HepG2 (cell line): ENCODE results near the gene HLF. TPM values are rescaled to one million over a fixed set of nuclear protein-coding genes. Genes with fewer than 3 reads are reported as not detected.

Experiments used
- ASH2L ChIP-seq: fragments of 300-600, 200-600 bp; sonication (generic); IDR thresholded peaks from 2 replicates; pipeline ENCODE4 v1.7.0; 2017; ENCODE audit warnings: low read depth, mild to moderate bottlenecking, moderate library complexity, mixed read lengths, low read length; ENCODE audit not compliant: insufficient read length
- DPF2 ChIP-seq: sonication (generic); formaldehyde crosslinking; IDR thresholded peaks from 2 replicates; pipeline ENCODE4 v1.4.0; 2020; ENCODE audit warnings: mild to moderate bottlenecking, low read depth, missing genetic modification reagents, borderline replicate concordance
- ELF3 ChIP-seq: IDR thresholded peaks from 2 replicates; pipeline ENCODE4 v1.6.1; 2016; ENCODE audit warnings: missing genetic modification reagents, missing compliant biosample characterization
- FLYWCH1 ChIP-seq: sonication (generic); formaldehyde crosslinking; IDR thresholded peaks from 2 replicates; pipeline ENCODE4 v1.8.1; 2023; ENCODE audit warnings: mild to moderate bottlenecking, missing genetic modification reagents
- FOXO1 ChIP-seq: sonication (generic); formaldehyde crosslinking; IDR thresholded peaks from 2 replicates; pipeline ENCODE4 v1.4.0; 2020; ENCODE audit warnings: missing genetic modification reagents
- FOXP1 ChIP-seq, 2 experiments: fragments of 450-650 bp in 1 of 2; IDR thresholded peaks; 2 replicates each; pipeline ENCODE4 v1.6.1; 2017 to 2018; ENCODE audit warnings: antibody characterized with exemption in 1 of 2
- KDM3A ChIP-seq: IDR thresholded peaks from 2 replicates; pipeline ENCODE4 v1.6.1; 2018; ENCODE audit warnings: low read depth, missing compliant biosample characterization
- KLF6 ChIP-seq: IDR thresholded peaks from 2 replicates; pipeline ENCODE4 v1.8.0; 2016; ENCODE audit warnings: missing biosample characterization, missing genetic modification reagents
- LCORL ChIP-seq, 2 experiments: fragments of 450-650 bp in 1 of 2; sonication (generic) in 1 of 2; formaldehyde crosslinking in 1 of 2; IDR thresholded peaks; 2 replicates each; pipeline versions ENCODE4 v1.5.0 to v1.6.1; 2017 to 2020; ENCODE audit warnings: antibody characterized with exemption in 1 of 2, missing genetic modification reagents in 1 of 2
- MXI1 ChIP-seq: IDR thresholded peaks from 3 replicates; pipeline ENCODE4 v1.6.1; 2012; ENCODE audit warnings: low read depth, low read length, inconsistent platforms, borderline replicate concordance
- NFE2 ChIP-seq: sonication (generic); formaldehyde crosslinking; IDR thresholded peaks from 2 replicates; pipeline ENCODE4 v1.4.0; 2020; ENCODE audit warnings: missing genetic modification reagents
- NR2F1 ChIP-seq, 2 experiments: fragments of 450-650 bp in 1 of 2; formaldehyde crosslinking in 1 of 2; IDR thresholded peaks; 2 replicates each; pipeline versions ENCODE4 v1.5.0 to v1.6.1; 2016 to 2020; ENCODE audit warnings: mild to moderate bottlenecking in 1 of 2, missing compliant biosample characterization in 1 of 2, missing genetic modification reagents in 1 of 2, moderate library complexity in 1 of 2
- RFXAP ChIP-seq: sonication (generic); formaldehyde crosslinking; IDR thresholded peaks from 2 replicates; pipeline ENCODE4 v1.4.0; 2020; ENCODE audit warnings: missing genetic modification reagents, borderline replicate concordance
- SPEN ChIP-seq: sonication (generic); formaldehyde crosslinking; IDR thresholded peaks from 2 replicates; pipeline ENCODE4 v1.5.1; 2020; ENCODE audit warnings: low read depth, mild to moderate bottlenecking, missing genetic modification reagents
- STAT6 ChIP-seq: sonication (generic); formaldehyde crosslinking; IDR thresholded peaks from 2 replicates; pipeline ENCODE4 v1.4.0; 2020; ENCODE audit warnings: missing genetic modification reagents, mild to moderate bottlenecking, borderline replicate concordance
- XBP1 ChIP-seq: sonication (generic); formaldehyde crosslinking; IDR thresholded peaks from 2 replicates; pipeline ENCODE4 v1.5.0; 2020; ENCODE audit warnings: missing genetic modification reagents
- ZNF362 ChIP-seq: sonication (generic); formaldehyde crosslinking; IDR thresholded peaks from 2 replicates; pipeline ENCODE4 v1.4.0; 2020; ENCODE audit warnings: missing genetic modification reagents, mild to moderate bottlenecking, borderline replicate concordance
- ZNF691 ChIP-seq: sonication (generic); formaldehyde crosslinking; IDR thresholded peaks from 2 replicates; pipeline ENCODE4 v1.4.0; 2020; ENCODE audit warnings: missing genetic modification reagents, low read depth, mild to moderate bottlenecking, borderline replicate concordance
- ZNF770 ChIP-seq: sonication (generic); formaldehyde crosslinking; IDR thresholded peaks from 2 replicates; pipeline ENCODE4 v1.5.0; 2020; ENCODE audit warnings: mild to moderate bottlenecking, missing genetic modification reagents
- ZNF777 ChIP-seq: sonication (generic); formaldehyde crosslinking; IDR thresholded peaks from 2 replicates; pipeline ENCODE4 v1.4.0; 2020; ENCODE audit warnings: missing genetic modification reagents
- ZNF878 ChIP-seq: sonication (generic); formaldehyde crosslinking; IDR thresholded peaks from 2 replicates; pipeline ENCODE4 v1.8.1; 2023; ENCODE audit warnings: mild to moderate bottlenecking, missing genetic modification reagents, moderate library complexity
- polyA plus RNA-seq, 8 experiments: library from polyadenylated mRNA; depleted of rRNA in 3 of 8; stranded (reverse) in 7 of 8; unstranded in 1 of 8; fragments of >200 nt; fragmentation: Illumina TruSeq in 4 of 8; extraction: Trizol in 4 of 8; gene quantifications; 2 replicates each; pipeline versions ENCODE4 v1.2.1 to v1.2.3, GENCODE V29; 2011 to 2016; ENCODE audit warnings: low read depth in 4 of 8, missing spikeins in 1 of 8, mixed read lengths in 1 of 8; ENCODE audit not compliant: insufficient read depth in 1 of 8
- total RNA-seq, 5 experiments: library from RNA; depleted of rRNA; stranded (reverse); fragments of >200 nt; fragmentation: Illumina TruSeq; extraction: Trizol; gene quantifications; 2 replicates each; pipeline ENCODE4 v1.2.3, GENCODE V29; 2016; ENCODE audit warnings: low read depth in 1 of 5

Gene HLF
- total and polyA plus RNA-seq, 2 of the 13 experiments (the other 11 are each of a cell fraction or from before 2014, with no cell fraction given), result 202 to 346 TPM

GRCh38 chr17:55286681-55287589 is 22.2 kb downstream of the HLF start (continued):
- TF ChIP-seq ZNF362, result peak; percentile 60; the same call in 1 of the 2 replicates
- 0 out of 2 replicates have a peak, but pooled peaks have one; percentile 56 for TF ChIP-seq KLF6
- TF ChIP-seq FOXP1 (IDR thresholded peaks at IDR 0.05), result peak; percentile 77
- peak; percentile 98 for TF ChIP-seq FOXP1 (CRISPR knock-in tag; IDR thresholded peaks at IDR 0.05)
- TF ChIP-seq ZNF770 (CRISPR knock-in tag), result peak; percentile 56
- 0 out of 2 replicates have a peak, but pooled peaks have one; percentile 24 for TF ChIP-seq ZNF878 (CRISPR knock-in tag)
- peak; percentile 97 for TF ChIP-seq FOXO1 (CRISPR knock-in tag)
- TF ChIP-seq NFE2 (CRISPR knock-in tag), result no peak
- TF ChIP-seq STAT6 (CRISPR knock-in tag), result no peak
- TF ChIP-seq RFXAP (CRISPR knock-in tag), result peak; percentile 79; the same call in 1 of the 2 replicates
- TF ChIP-seq SPEN (CRISPR knock-in tag), result peak; percentile 36; the same call in 1 of the 2 replicates
- TF ChIP-seq ELF3 (CRISPR knock-in tag), result peak; percentile 96
- peak; percentile 62 for TF ChIP-seq ASH2L
- no peak; the same call in 1 of the 2 replicates for TF ChIP-seq ZNF777 (CRISPR knock-in tag)
- peak; percentile 76; the same call in 1 of the 3 replicates for TF ChIP-seq MXI1
- TF ChIP-seq XBP1 (CRISPR knock-in tag), result peak; percentile 71; the same call in 1 of the 2 replicates
- TF ChIP-seq ZNF691, result no peak
- TF ChIP-seq DPF2 (CRISPR knock-in tag), result peak; percentile 97
- TF ChIP-seq FLYWCH1 (CRISPR knock-in tag), result no peak
- peak; percentile 82 to 95 for TF ChIP-seq NR2F1 (CRISPR knock-in tag; IDR thresholded peaks at IDR 0.05)
- TF ChIP-seq KDM3A (CRISPR knock-in tag), result peak; percentile 75; the same call in 1 of the 2 replicates
- TF ChIP-seq LCORL (IDR thresholded peaks at IDR 0.05), result peak; percentile 37; the same call in 1 of the 2 replicates
- TF ChIP-seq LCORL (CRISPR knock-in tag; IDR thresholded peaks at IDR 0.05), result no peak; the same call in 1 of the 2 replicates
